ENCODE measurements around the gene HLA-DQA2. TPM values are rescaled to one million over a fixed set of nuclear protein-coding genes. Genes with fewer than 3 reads are reported as not detected.

The HLA-DQA2 gene
- total RNA-seq, 5 donors from 2014 or later (not counting 1 experiment from before 2014, with no cell fraction given): 0.35 to 2.7 (median 1.1) TPM

DNA sequence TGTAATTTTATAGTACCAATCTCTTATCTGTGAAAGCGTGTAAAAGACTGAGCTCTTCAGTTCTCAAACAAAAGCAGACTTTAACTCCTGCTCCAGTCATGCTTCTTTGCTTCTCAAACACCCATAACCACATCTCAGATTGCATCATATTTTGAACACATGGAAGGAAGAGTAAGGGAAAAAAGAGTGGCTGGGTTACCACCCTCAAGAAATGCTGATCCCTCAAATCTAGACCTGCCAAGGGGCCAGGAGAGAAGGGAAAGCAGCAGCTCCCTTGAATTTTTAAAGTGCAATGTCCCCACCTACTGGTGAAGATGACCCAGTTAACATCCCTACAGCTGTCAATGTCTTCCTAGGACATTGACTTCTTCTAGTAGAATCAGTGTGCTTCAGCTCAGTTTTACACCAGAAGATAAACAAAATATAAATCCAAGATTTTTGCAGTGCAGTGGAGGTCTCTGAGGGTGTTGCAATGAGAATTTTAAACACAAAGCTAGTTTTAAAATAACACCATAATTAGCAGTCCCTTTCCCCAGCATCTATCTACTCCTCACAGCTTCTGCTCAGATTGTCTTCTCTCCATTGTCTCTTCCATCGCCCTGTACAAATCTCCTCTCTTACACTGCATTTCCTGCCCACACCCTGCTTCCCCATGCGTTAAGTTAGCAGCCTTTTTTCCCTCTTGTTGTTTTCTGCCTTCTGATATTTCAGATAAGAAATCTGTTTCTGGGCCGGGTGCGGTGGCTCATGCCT is 44.8 kb downstream of the HLA-DQA2 start:
- WGBS (ENCODE audit: insufficient coverage): 36% methylated on average over 4 of the region's 5 CpGs
- Mint-ChIP-seq H3K27ac (no peak overlapping the region), H3K9me3 (peaks cover 0 to 14% (median 0%) of the 10 kb centered on the region in 3 donors), H3K27me3 (peaks cover 41 to 43% of the 10 kb centered on the region in 2 donors), H3K4me1 (no peaks in the 10 kb centered on the region), H3K4me3 (no peak overlapping the region), H3K36me3 (peaks cover 5% of the 10 kb centered on the region)
- Histone ChIP-seq H3K9me3 (no peaks in the 10 kb centered on the region), H3K27me3 (replicated peaks in 1 of 2; ENCODE audit: control insufficient read depth in 2 of 2, extremely low read depth in 1 of 2, insufficient read depth in 2 of 2, low read length in 1 of 2) (no peaks in the 10 kb centered on the region), H3K4me1 (ENCODE audit: control insufficient read depth in 1 of 2, extremely low read depth in 1 of 2, insufficient read depth in 2 of 2, low read length in 2 of 2) (no peaks in the 10 kb centered on the region), H3K4me3 (ENCODE audit: control insufficient read depth in 1 of 2, extremely low read depth in 1 of 2, low read length in 1 of 2) (no peak overlapping the region), H3K27ac (ENCODE audit: low read length) (no peak overlapping the region), H3K36me3 (ENCODE audit: control insufficient read depth in 2 of 2, extremely low read depth in 1 of 2, insufficient read depth in 1 of 2, low read length in 1 of 2) (no peaks in the 10 kb centered on the region)
- CTCF ChIA-PET: interaction anchor here (0.7 to 2.0 kb wide), 19 partner anchors 8 to 708 kb away, joined by 3 to 18 read pairs (median 4); partner anchors contain the start of gene HLA-DQB1 (in 1 of the 2)
- peak in 3 of 4 experiments; percentile 53 to 71 (median 67) for ATAC-seq (replicated peaks in 1 of 4)
- POLR2A ChIA-PET: no interaction called here
- DNase-seq: peak in 12 of 35 experiments; percentile 8 to 66 (median 18)

DNA sequence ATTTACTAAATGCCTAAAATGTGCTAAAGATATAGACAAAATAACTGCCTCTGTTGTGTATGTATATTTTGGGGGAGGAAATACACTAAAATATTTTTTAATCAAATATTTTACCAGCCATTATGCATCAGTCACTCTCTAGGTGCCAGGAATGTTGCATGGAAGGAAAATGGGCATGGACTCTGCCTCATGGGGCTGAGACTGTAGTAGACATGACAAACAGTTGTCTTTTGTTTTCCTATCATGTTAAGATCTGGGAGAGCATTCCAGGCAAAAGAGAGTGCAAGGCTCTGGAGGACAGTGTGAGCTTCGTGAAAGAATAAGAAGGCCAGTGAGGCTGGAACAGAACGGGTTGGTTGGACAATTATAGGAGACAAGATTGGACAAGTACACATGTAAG is 49.1 kb downstream of the HLA-DQA2 start:
- Histone ChIP-seq H3K27ac (ENCODE audit: low read length) (no peak overlapping the region), H3K36me3 (ENCODE audit: control insufficient read depth in 2 of 2, extremely low read depth in 1 of 2, insufficient read depth in 1 of 2, low read length in 1 of 2) (no peaks in the 10 kb centered on the region), H3K27me3 (replicated peaks in 1 of 2; ENCODE audit: control insufficient read depth in 2 of 2, extremely low read depth in 1 of 2, insufficient read depth in 2 of 2, low read length in 1 of 2) (peaks cover 0 to 6% of the 10 kb centered on the region in 2 experiments), H3K4me1 (ENCODE audit: control insufficient read depth in 1 of 2, extremely low read depth in 1 of 2, insufficient read depth in 2 of 2, low read length in 2 of 2) (peaks cover 3 to 10% of the 10 kb centered on the region in 2 experiments), H3K4me3 (ENCODE audit: control insufficient read depth in 1 of 2, extremely low read depth in 1 of 2, low read length in 1 of 2) (no peak overlapping the region), H3K9me3 (no peaks in the 10 kb centered on the region)
- Mint-ChIP-seq H3K27me3 (peaks cover 36 to 67% of the 10 kb centered on the region in 2 donors), H3K4me1 (peaks cover 15 to 17% (median 15%) of the 10 kb centered on the region in 3 donors), H3K27ac (no peak overlapping the region), H3K36me3 (no peaks in the 10 kb centered on the region), H3K4me3 (no peak overlapping the region), H3K9me3 (no peaks in the 10 kb centered on the region)
- POLR2A ChIA-PET: no interaction called here
- ATAC-seq (replicated peaks in 1 of 4) (no peak), DNase-seq (no peak)
- 60% methylated on average over 1 of the region's 2 CpGs for WGBS (ENCODE audit: insufficient coverage)
- CTCF ChIA-PET: no interaction called here

DNA sequence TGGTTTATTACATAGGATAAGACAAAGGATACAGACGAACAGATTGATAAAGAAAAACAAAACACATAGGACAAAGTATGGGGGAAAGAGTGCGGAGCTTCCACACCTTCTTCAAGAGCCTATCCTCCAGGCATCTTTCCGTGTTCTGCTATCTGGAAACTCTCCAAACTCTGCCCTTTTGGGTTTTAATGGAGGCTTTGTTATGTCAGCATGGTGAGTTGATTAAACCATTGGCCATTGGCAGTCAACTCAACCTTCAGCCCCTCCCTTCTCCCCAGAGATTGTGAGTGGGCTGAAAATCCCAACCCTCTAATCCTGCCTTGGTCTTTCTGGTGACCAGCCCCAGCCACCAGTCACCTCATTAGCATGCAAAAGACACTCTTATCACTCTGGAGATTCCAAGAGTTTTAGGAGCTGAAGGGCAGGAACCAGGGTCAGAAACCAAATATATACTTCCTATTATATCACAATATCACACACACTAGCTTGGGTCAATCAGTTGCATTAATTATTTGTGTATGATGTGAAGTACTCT is 51.8 kb downstream of the HLA-DQA2 start:
- H3K27me3 ChIP-seq (replicated peaks in 1 of 2; ENCODE audit: control insufficient read depth in 2 of 2, extremely low read depth in 1 of 2, insufficient read depth in 2 of 2, low read length in 1 of 2): peaks cover 0 to 22% of the 10 kb centered on the region in 2 experiments
- Mint-ChIP-seq H3K4me3 (no peak overlapping the region), H3K27ac (no peak overlapping the region), H3K9me3 (no peaks in the 10 kb centered on the region), H3K36me3 (no peaks in the 10 kb centered on the region), H3K4me1 (peaks cover 21 to 26% (median 26%) of the 10 kb centered on the region in 3 donors), H3K27me3 (peaks cover 12 to 53% of the 10 kb centered on the region in 2 donors)
- ChIA-PET CTCF (interaction anchor here in 1 of 2 donors (0.9 to 1.3 kb wide), 3 partner anchors 101 to 379 kb away, joined by 3 to 4 read pairs (median 3); no protein-coding TSS in a partner anchor), POLR2A (no interaction called here)
- H3K4me1 ChIP-seq (ENCODE audit: control insufficient read depth in 1 of 2, extremely low read depth in 1 of 2, insufficient read depth in 2 of 2, low read length in 2 of 2): peaks cover 10 to 13% of the 10 kb centered on the region in 2 experiments
- DNase-seq (no peak), ATAC-seq (replicated peaks in 1 of 4) (no peak)
- H3K9me3 ChIP-seq: no peaks in the 10 kb centered on the region
- no peaks in the 10 kb centered on the region for H3K36me3 ChIP-seq (ENCODE audit: control insufficient read depth in 2 of 2, extremely low read depth in 1 of 2, insufficient read depth in 1 of 2, low read length in 1 of 2)
- WGBS (ENCODE audit: insufficient coverage): no CpG with 5 or more reads among the region's 3 CpGs
- H3K4me3 ChIP-seq (ENCODE audit: control insufficient read depth in 1 of 2, extremely low read depth in 1 of 2, low read length in 1 of 2): no peak overlapping the region
- H3K27ac ChIP-seq (ENCODE audit: low read length): no peak overlapping the region

DNA sequence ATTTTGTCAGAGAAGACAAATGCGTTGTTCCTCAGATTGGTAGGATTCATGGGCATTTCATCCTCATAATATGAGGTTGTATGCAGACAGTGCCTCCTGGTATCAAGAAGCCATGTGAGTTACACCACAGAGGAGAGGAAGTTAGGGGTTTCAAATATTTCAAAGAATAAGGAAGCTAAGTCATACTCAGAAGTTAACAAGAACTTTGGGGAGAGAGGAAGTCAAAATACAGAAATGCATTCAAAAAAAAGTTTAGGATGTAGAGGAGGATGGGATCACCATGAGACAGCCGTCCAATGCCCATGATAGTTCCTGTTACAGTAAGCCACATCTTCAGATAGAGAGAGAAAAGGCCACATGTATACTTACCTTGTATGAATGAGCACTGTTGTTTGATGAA is 53.3 kb downstream of the HLA-DQA2 start:
- no peak overlapping the region for H3K27ac ChIP-seq (ENCODE audit: low read length)

More for the DNA sequence above, 53.3 kb downstream of the HLA-DQA2 start:
- H3K4me3 ChIP-seq (ENCODE audit: control insufficient read depth in 1 of 2, extremely low read depth in 1 of 2, low read length in 1 of 2): no peak overlapping the region
- H3K9me3 ChIP-seq: no peaks in the 10 kb centered on the region
- peaks cover 10 to 13% of the 10 kb centered on the region in 2 experiments for H3K4me1 ChIP-seq (ENCODE audit: control insufficient read depth in 1 of 2, extremely low read depth in 1 of 2, insufficient read depth in 2 of 2, low read length in 2 of 2)
- peaks cover 16 to 53% of the 10 kb centered on the region in 2 donors for H3K27me3 Mint-ChIP-seq
- ATAC-seq (replicated peaks in 1 of 4): peak in 1 of 4 experiments; percentile 59
- 0% methylated on average over 1 of the region's 2 CpGs for WGBS (ENCODE audit: insufficient coverage)
- ChIA-PET POLR2A (no interaction called here), CTCF (interaction anchor here in 1 of 2 donors (1.3 kb wide), 2 partner anchors 9 to 94 kb away, joined by 3 to 4 read pairs; no protein-coding TSS in a partner anchor)
- H3K27me3 ChIP-seq (replicated peaks in 1 of 2; ENCODE audit: control insufficient read depth in 2 of 2, extremely low read depth in 1 of 2, insufficient read depth in 2 of 2, low read length in 1 of 2): peaks cover 0 to 22% of the 10 kb centered on the region in 2 experiments
- peaks cover 21 to 26% (median 26%) of the 10 kb centered on the region in 3 donors for H3K4me1 Mint-ChIP-seq
- no peak overlapping the region for H3K4me3 Mint-ChIP-seq
- H3K27ac Mint-ChIP-seq: no peak overlapping the region
- no peaks in the 10 kb centered on the region for H3K36me3 ChIP-seq (ENCODE audit: control insufficient read depth in 2 of 2, extremely low read depth in 1 of 2, insufficient read depth in 1 of 2, low read length in 1 of 2)
- peaks cover 2 to 9% (median 8%) of the 10 kb centered on the region in 3 donors for H3K9me3 Mint-ChIP-seq
- no peaks in the 10 kb centered on the region for H3K36me3 Mint-ChIP-seq
- no peak for DNase-seq

Other genes with a start within 250 kb of the HLA-DQA2 start
- gene HLA-DRB5, start 211.1 kb upstream of the HLA-DQA2 start, total RNA-seq: 10 to 100 TPM in 1 of 5 donors, 1 to 10 TPM in 3, not detected in 1; 3.2 to 14.0 (median 8.0) TPM
- gene HLA-DRB1, start 151.5 kb upstream of the HLA-DQA2 start, total RNA-seq: 10 to 100 TPM; 23.4 to 44.1 (median 30.3) TPM
- gene HLA-DQA1, start 104.0 kb upstream of the HLA-DQA2 start, total RNA-seq: 10 to 100 TPM in 3 of 5 donors, 1 to 10 TPM in 2; 6.9 to 25.8 (median 10.8) TPM
- gene HLA-DQB1, start 74.7 kb upstream of the HLA-DQA2 start, total RNA-seq: 10 to 100 TPM in 4 of 5 donors, 1 to 10 TPM in 1; 4.2 to 28.1 (median 17.0) TPM
- gene HLA-DQB2, start 22.1 kb downstream of the HLA-DQA2 start, total RNA-seq: 1 to 10 TPM in 2 of 5 donors, under 1 TPM in 2, not detected in 1; 0.70 to 3.1 (median 1.3) TPM
- gene HLA-DOB, start 75.6 kb downstream of the HLA-DQA2 start, total RNA-seq: 1 to 10 TPM; 3.3 to 8.2 (median 3.9) TPM
- 100 to 1,000 TPM; 116 to 147 (median 140) TPM for gene TAP2, start 97.3 kb downstream of the HLA-DQA2 start, total RNA-seq
- gene PSMB8, start 102.7 kb downstream of the HLA-DQA2 start, total RNA-seq: 100 to 1,000 TPM; 131 to 171 (median 150) TPM
- 100 to 1,000 TPM; 117 to 163 (median 147) TPM for gene TAP1, start 112.3 kb downstream of the HLA-DQA2 start, total RNA-seq
- gene PSMB9, start 112.8 kb downstream of the HLA-DQA2 start, total RNA-seq: 100 to 1,000 TPM; 110 to 173 (median 134) TPM
- gene HLA-DMB, start 199.6 kb downstream of the HLA-DQA2 start, total RNA-seq: 10 to 100 TPM in 3 of 5 donors, 1 to 10 TPM in 2; 8.8 to 30.6 (median 10.6) TPM
- gene HLA-DMA, start 211.7 kb downstream of the HLA-DQA2 start, total RNA-seq: 10 to 100 TPM; 22.3 to 37.8 (median 27.5) TPM
- gene BRD2, start 227.2 kb downstream of the HLA-DQA2 start, total RNA-seq: 100 to 1,000 TPM; 320 to 383 (median 358) TPM